Left ventricle myocardium superior (tissue), 1 donor: ENCODE results near the gene MIEF2. TPM values are rescaled to one million over a fixed set of nuclear protein-coding genes. Genes with fewer than 3 reads are reported as not detected.

Source experiments
- total RNA-seq: library from RNA; stranded (reverse); fragmentation: NEBNext Ultra II Directional; extraction: Animal tissue kit (Norgen Biotek cat#: 25700); gene quantifications from one replicate; pipeline ENCODE4 v1.2.1, GENCODE V29; 2021
- donor health status: DM: no; HTN: yes; CAD: no; lungs with severe emphysema.

MIEF2 gene
- total RNA-seq, 1 donor from 2014 or later, result 32.2 TPM

Other genes starting within 250 kb of the MIEF2 start
- 37.0 TPM for gene ATPAF2, start 221.5 kb upstream of the MIEF2 start, total RNA-seq
- 23.5 TPM for gene GID4, start 221.3 kb upstream of the MIEF2 start, total RNA-seq
- 19.4 TPM for gene DRG2, start 172.7 kb upstream of the MIEF2 start, total RNA-seq
- 0.45 TPM for gene MYO15A, start 151.9 kb upstream of the MIEF2 start, total RNA-seq
- gene ALKBH5, start 76.8 kb upstream of the MIEF2 start, total RNA-seq, result 197 TPM
- gene LLGL1, start 35.0 kb upstream of the MIEF2 start, total RNA-seq, result 9.0 TPM
- 292 TPM for gene FLII, start 1.9 kb upstream of the MIEF2 start, total RNA-seq
- 10.3 TPM for gene TOP3A, start 54.3 kb downstream of the MIEF2 start, total RNA-seq
- 13.1 TPM for gene SMCR8, start 54.6 kb downstream of the MIEF2 start, total RNA-seq
- gene SHMT1, start 102.9 kb downstream of the MIEF2 start, total RNA-seq, result 8.4 TPM
- gene EVPLL, start 117.1 kb downstream of the MIEF2 start, total RNA-seq, result not detected
- not detected for gene LGALS9C, start 216.1 kb downstream of the MIEF2 start, total RNA-seq